Mammary epithelial cell (primary cell): ENCODE data around the gene TGM3.

Source experiments
- EZH2 ChIP-seq: IDR thresholded peaks from 2 replicates; pipeline ENCODE4 v1.6.1; 2012; ENCODE audit warnings: low read length, inconsistent platforms, borderline replicate concordance
- TF ChIP-seq, protein P1 (sequence below), 2 donors: IDR thresholded peaks in 1 of 2; conservative IDR thresholded peaks in 1 of 2; 2 replicates each; pipeline ENCODE4 v1.5.1; 2011 to 2012; ENCODE audit warnings: inconsistent platforms in 2 of 2, low read length in 2 of 2, mild to moderate bottlenecking in 2 of 2, control low read depth in 1 of 2, low read depth in 1 of 2; ENCODE audit not compliant: insufficient read depth in 1 of 2; ENCODE audit errors: extremely low read depth in 1 of 2

DNA sequence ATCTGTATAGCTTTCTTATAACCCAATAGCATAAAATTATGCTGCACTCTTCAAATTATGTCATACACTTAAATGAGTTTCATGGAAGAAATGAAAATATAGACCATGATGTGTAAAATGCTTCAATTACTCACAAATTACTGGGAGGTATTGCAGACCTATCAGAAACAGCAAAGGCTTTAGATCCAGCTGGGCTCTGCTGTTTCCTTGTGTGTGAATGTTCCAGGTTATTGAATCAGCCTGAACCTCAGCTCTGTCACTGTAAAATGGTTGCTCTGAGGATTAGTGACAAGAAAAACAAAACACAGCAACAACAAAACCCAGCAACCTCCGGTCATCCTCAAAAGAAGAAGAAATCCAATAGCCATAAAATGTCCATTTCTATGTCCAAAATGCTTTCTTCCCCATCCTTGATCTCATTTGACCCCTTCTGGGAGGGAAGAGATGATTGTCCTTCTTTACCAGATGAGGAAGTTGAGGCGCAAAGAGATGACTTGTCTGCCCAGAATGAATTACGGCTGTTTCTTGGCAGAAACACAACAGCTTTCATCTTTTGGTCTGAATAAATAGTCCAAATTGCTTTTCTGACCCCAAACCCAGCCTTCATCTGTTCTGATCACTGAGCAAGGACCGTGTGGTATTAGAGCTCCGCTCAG is 42.7 kb downstream of the TGM3 start:
- TF ChIP-seq, protein P1, sequence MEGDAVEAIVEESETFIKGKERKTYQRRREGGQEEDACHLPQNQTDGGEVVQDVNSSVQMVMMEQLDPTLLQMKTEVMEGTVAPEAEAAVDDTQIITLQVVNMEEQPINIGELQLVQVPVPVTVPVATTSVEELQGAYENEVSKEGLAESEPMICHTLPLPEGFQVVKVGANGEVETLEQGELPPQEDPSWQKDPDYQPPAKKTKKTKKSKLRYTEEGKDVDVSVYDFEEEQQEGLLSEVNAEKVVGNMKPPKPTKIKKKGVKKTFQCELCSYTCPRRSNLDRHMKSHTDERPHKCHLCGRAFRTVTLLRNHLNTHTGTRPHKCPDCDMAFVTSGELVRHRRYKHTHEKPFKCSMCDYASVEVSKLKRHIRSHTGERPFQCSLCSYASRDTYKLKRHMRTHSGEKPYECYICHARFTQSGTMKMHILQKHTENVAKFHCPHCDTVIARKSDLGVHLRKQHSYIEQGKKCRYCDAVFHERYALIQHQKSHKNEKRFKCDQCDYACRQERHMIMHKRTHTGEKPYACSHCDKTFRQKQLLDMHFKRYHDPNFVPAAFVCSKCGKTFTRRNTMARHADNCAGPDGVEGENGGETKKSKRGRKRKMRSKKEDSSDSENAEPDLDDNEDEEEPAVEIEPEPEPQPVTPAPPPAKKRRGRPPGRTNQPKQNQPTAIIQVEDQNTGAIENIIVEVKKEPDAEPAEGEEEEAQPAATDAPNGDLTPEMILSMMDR (conservative IDR thresholded peaks at IDR 0.05 in 1 of 2, IDR thresholded peaks at IDR 0.05 in 1 of 2; ENCODE audit: extremely low read depth in 1 of 2, insufficient read depth in 1 of 2, low read depth in 1 of 2, low read length in 2 of 2), result no peak
- TF ChIP-seq EZH2, result no peak
